A673 (cell line): ENCODE data around the gene MAN1C1. TPM values are rescaled to one million over a fixed set of nuclear protein-coding genes. Genes with fewer than 3 reads are reported as not detected.

Experiments used
- BruUV-seq: library from RNA; stranded (reverse); fragments of 400-500 nt; replicated peaks from 2 replicates; lab custom pipeline; 2021; lab: Mats Ljungman, UMichigan
- CTCF ChIA-PET: fragments of 300-600 bp; sonication (Branson Sonifier 250); formaldehyde crosslinking; loops from one replicate; lab custom pipeline; 2022; ENCODE audit warnings: antibody characterized with exemption; lab: Charles Lee
- POLR2A ChIA-PET: fragments of 300-600 bp; sonication (Branson Sonifier 250); formaldehyde crosslinking; loops from one replicate; lab custom pipeline; 2022; ENCODE audit warnings: antibody characterized with exemption; ENCODE audit not compliant: low non-redundant PET; lab: Charles Lee
- DNase-seq: peaks from one replicate; pipeline ENCODE4 v3.0.0-alpha.2; 2015; ENCODE audit warnings: low spot score
- H3K27ac ChIP-seq: fragments of 200-600 bp; sonication (generic); 2 replicates; pipeline ENCODE4 v1.5.1; 2016; ENCODE audit warnings: mixed run types, low read depth, mild to moderate bottlenecking, mixed read lengths, antibody characterized with exemption, low read length; ENCODE audit not compliant: poor library complexity, severe bottlenecking
- H3K27me3 ChIP-seq: fragments of 200-600 bp; sonication (generic); replicated peaks from 2 replicates; pipeline ENCODE4 v1.6.1; 2017; ENCODE audit warnings: mixed run types, low read depth, mild to moderate bottlenecking, mixed read lengths, antibody characterized with exemption, low read length; ENCODE audit not compliant: insufficient read depth, poor library complexity
- H3K36me3 ChIP-seq: fragments of 200-600 bp; sonication (generic); 2 replicates; pipeline ENCODE4 v1.6.1; 2016; ENCODE audit warnings: mixed run types, mild to moderate bottlenecking, mixed read lengths, antibody characterized with exemption, low read length; ENCODE audit not compliant: insufficient read depth, poor library complexity, severe bottlenecking
- H3K4me1 ChIP-seq: fragments of 200-600 bp; sonication (generic); 2 replicates; pipeline ENCODE4 v1.6.1; 2017; ENCODE audit warnings: mixed run types, mild to moderate bottlenecking, mixed read lengths, antibody characterized with exemption, low read length; ENCODE audit not compliant: insufficient read depth, poor library complexity, severe bottlenecking
- H3K4me3 ChIP-seq: fragments of 200-600 bp; sonication (generic); 2 replicates; pipeline ENCODE4 v1.5.1; 2016; ENCODE audit warnings: low read depth, mixed run types, mild to moderate bottlenecking, mixed read lengths, low read length; ENCODE audit not compliant: poor library complexity, severe bottlenecking
- H3K9me3 ChIP-seq: fragments of 200-600 bp; sonication (generic); 2 replicates; pipeline ENCODE4 v1.6.1; 2016; ENCODE audit warnings: mixed run types, low read depth, mild to moderate bottlenecking, mixed read lengths, antibody characterized with exemption, low read length; ENCODE audit not compliant: poor library complexity, severe bottlenecking
- EZH2 ChIP-seq: fragments of 200-600 bp; sonication (generic); IDR thresholded peaks from 2 replicates; pipeline ENCODE4 v1.6.1; 2017; ENCODE audit warnings: borderline replicate concordance, low read depth, mild to moderate bottlenecking, mixed read lengths, antibody characterized with exemption, low read length; ENCODE audit not compliant: poor library complexity, severe bottlenecking
- intact Hi-C: fragments of 100-400 bp; cut with micrococcal nuclease; formaldehyde crosslinking; loops from one replicate; pipeline ENCODE4 v1.10.0; 2022; ENCODE audit not compliant: unreplicated experiment
- total RNA-seq: library from RNA; stranded (reverse); gene quantifications from 2 replicates; pipeline ENCODE4 v1.2.3, GENCODE V29; 2021
- TF ChIP-seq, protein P1 (sequence below): fragments of 300-800, 200-600 bp; sonication (generic); conservative IDR thresholded peaks from 2 replicates; pipeline ENCODE4 v1.5.1; 2017; ENCODE audit warnings: low read depth, mild to moderate bottlenecking, antibody characterized with exemption, low read length, moderate library complexity, mixed read lengths

The MAN1C1 gene
- total RNA-seq, 1 experiment from 2014 or later = 0.21 TPM

GRCh38 chr1:25620701-25621350 lies 4.2 kb downstream of the MAN1C1 start:
- no peak overlapping the region for H3K4me3 ChIP-seq
- DNase-seq = no peak
- H3K4me1 ChIP-seq = peaks cover 12% of the 10 kb centered on the region
- ChIA-PET CTCF (no interaction called here), POLR2A (no interaction called here)
- TF ChIP-seq, protein P1, sequence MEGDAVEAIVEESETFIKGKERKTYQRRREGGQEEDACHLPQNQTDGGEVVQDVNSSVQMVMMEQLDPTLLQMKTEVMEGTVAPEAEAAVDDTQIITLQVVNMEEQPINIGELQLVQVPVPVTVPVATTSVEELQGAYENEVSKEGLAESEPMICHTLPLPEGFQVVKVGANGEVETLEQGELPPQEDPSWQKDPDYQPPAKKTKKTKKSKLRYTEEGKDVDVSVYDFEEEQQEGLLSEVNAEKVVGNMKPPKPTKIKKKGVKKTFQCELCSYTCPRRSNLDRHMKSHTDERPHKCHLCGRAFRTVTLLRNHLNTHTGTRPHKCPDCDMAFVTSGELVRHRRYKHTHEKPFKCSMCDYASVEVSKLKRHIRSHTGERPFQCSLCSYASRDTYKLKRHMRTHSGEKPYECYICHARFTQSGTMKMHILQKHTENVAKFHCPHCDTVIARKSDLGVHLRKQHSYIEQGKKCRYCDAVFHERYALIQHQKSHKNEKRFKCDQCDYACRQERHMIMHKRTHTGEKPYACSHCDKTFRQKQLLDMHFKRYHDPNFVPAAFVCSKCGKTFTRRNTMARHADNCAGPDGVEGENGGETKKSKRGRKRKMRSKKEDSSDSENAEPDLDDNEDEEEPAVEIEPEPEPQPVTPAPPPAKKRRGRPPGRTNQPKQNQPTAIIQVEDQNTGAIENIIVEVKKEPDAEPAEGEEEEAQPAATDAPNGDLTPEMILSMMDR = no peak
- peaks cover 49% of the 10 kb centered on the region for H3K27me3 ChIP-seq
- BruUV-seq = no TSS peak
- no peaks in the 10 kb centered on the region for H3K9me3 ChIP-seq
- H3K36me3 ChIP-seq = no peaks in the 10 kb centered on the region
- intact Hi-C loops = no loop called here
- H3K27ac ChIP-seq = no peak overlapping the region

GRCh38 chr1:25621876-25622275 lies 5.3 kb downstream of the MAN1C1 start:
- no peak for DNase-seq

DNA sequence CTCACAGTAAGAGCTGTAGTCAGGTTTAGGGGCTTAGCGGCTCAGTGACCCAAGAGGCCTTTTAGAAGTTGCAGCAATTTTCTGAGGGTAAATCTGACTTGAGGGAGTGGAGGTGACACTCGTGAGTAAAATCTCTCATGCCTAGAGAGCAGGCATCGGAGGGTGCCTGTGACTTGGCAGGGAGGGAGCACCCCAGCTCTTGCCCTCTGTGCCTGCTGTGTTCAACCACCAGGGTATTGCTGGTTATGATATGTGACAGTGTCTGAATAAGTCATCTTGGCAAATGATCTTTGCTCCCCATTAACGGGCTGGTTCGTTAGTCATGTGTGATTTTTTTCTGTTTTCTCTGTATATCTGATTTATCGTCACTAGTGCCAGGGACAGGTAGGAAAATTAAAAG lies 5.9 kb downstream of the MAN1C1 start:
- Histone ChIP-seq H3K9me3 (no peaks in the 10 kb centered on the region), H3K27me3 (peaks cover 48% of the 10 kb centered on the region), H3K27ac (no peak overlapping the region), H3K4me3 (no peak overlapping the region), H3K36me3 (no peaks in the 10 kb centered on the region), H3K4me1 (peaks cover 8% of the 10 kb centered on the region)
- ChIA-PET CTCF (no interaction called here), POLR2A (no interaction called here)
- BruUV-seq = no TSS peak
- intact Hi-C loops = no loop called here
- DNase-seq = no peak
- TF ChIP-seq, protein P1 = no peak
- no peak for TF ChIP-seq EZH2

More at GRCh38 chr1:25621876-25622275, 5.3 kb downstream of the MAN1C1 start:
- Histone ChIP-seq H3K27me3 (peaks cover 49% of the 10 kb centered on the region), H3K9me3 (no peaks in the 10 kb centered on the region), H3K4me3 (no peak overlapping the region), H3K36me3 (no peaks in the 10 kb centered on the region), H3K4me1 (peaks cover 8% of the 10 kb centered on the region), H3K27ac (no peak overlapping the region)
- ChIA-PET CTCF (no interaction called here), POLR2A (no interaction called here)
- no peak for TF ChIP-seq EZH2
- intact Hi-C loops = no loop called here
- no TSS peak for BruUV-seq

GRCh38 chr1:25623007-25623406 lies 6.4 kb downstream of the MAN1C1 start:
- DNase-seq = no peak
- TF ChIP-seq EZH2 = no peak
- TF ChIP-seq, protein P1 = no peak
- POLR2A ChIA-PET = no interaction called here
- CTCF ChIA-PET = no interaction called here
- intact Hi-C loops = no loop called here
- Histone ChIP-seq H3K36me3 (no peaks in the 10 kb centered on the region), H3K4me3 (no peak overlapping the region), H3K9me3 (no peaks in the 10 kb centered on the region), H3K4me1 (peaks cover 4% of the 10 kb centered on the region), H3K27ac (no peak overlapping the region), H3K27me3 (peaks cover 43% of the 10 kb centered on the region)
- no TSS peak for BruUV-seq
